ENCODE results near the gene CRACDL. TPM values are rescaled to one million over a fixed set of nuclear protein-coding genes. Genes with fewer than 3 reads are reported as not detected.

Gene CRACDL
- polyA plus RNA-seq, 1 experiment: not detected

GRCh38 chr2:98924910-98925309, 11.1 kb downstream of the CRACDL start:
- Histone ChIP-seq H3K36me3 (ENCODE audit: control insufficient read depth, insufficient read depth, low read length) (no peaks in the 10 kb centered on the region), H3K27me3 (ENCODE audit: control insufficient read depth, insufficient read depth, low read length) (peaks cover 1% of the 10 kb centered on the region; the same call in 1 of the 2 replicates), H3K4me3 (ENCODE audit: low read depth, low read length) (no peak overlapping the region)
- no peak for DNase-seq (ENCODE audit: low read depth)
- CTCF ChIA-PET: no interaction called here
- POLR2A ChIA-PET: no interaction called here
- TF ChIP-seq CTCF (IDR thresholded peaks at IDR 0.05; ENCODE audit: insufficient read depth, low read depth, low read length): no peak

- ChIA-PET POLR2A (no interaction called here), CTCF (no interaction called here)
- no peak overlapping the region for H3K4me3 ChIP-seq (ENCODE audit: low read depth, low read length)
- H3K27me3 ChIP-seq (ENCODE audit: control insufficient read depth, insufficient read depth, low read length): 0 out of 2 replicates have a peak, but pooled peaks cover 1% of the 10 kb centered on the region
- no peak for DNase-seq (ENCODE audit: low read depth)
- H3K36me3 ChIP-seq (ENCODE audit: control insufficient read depth, insufficient read depth, low read length): no peaks in the 10 kb centered on the region
- TF ChIP-seq CTCF (IDR thresholded peaks at IDR 0.05; ENCODE audit: insufficient read depth, low read depth, low read length): no peak
Observed at GRCh38 chr2:98924038-98924830, 11.8 kb downstream of the CRACDL start.

DNA sequence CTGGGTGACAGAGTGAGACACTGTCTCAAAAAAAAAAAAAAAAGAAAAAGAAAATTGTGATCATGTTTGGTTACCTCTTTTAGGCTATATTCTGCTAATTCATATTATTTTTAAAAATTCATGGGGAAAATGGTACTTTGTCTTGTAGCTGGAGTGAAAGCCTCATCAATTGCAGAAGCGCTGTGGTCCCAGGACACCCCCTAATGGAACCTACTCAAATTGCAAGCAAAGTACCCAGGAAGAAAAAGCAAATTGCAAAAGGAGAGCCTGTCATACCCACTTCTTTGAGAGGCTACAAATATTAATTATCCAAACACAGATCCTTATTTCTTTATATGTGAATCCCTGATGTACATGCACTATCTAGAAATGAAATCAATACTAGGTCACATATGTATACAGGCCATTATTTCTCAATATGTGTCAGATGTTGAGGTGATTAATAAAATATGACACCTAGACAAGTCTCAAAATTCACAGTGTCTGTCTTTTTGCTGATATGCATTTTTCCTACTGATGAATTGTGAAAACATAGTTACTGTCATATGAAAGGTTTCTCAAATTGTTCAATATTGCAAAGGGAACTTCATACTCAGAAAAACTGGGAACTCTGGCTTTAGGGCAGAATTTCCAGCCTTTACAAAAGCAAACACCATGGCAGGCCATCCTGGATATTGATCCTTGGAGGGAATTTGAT, 12.6 kb downstream of the CRACDL start:
- no peak for DNase-seq (ENCODE audit: low read depth)
- no peak for TF ChIP-seq CTCF (IDR thresholded peaks at IDR 0.05; ENCODE audit: insufficient read depth, low read depth, low read length)
- Histone ChIP-seq H3K4me3 (ENCODE audit: low read depth, low read length) (no peak overlapping the region), H3K27me3 (ENCODE audit: control insufficient read depth, insufficient read depth, low read length) (no peaks in the 10 kb centered on the region), H3K36me3 (ENCODE audit: control insufficient read depth, insufficient read depth, low read length) (no peaks in the 10 kb centered on the region)
- ChIA-PET POLR2A (no interaction called here), CTCF (no interaction called here)

DNA sequence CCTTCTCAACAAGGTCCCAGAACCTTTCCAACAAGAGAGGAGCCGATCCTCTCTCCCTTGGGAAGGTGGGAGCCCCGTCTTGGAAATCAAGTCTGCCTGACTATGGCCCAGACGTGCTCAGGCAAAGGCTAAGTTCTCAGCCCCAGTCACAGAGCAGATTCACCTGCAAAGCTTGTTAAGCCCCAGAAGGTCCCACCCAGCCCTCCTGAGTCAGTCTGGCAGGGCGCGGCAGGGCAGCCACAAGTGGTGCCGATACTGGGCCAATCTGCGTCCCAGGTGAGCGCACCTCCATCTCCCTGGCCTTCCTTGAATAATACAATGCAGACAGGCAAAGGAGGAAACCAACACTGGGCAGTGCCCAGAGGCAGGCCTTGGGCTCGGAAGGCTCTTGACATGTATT, 15.0 kb downstream of the CRACDL start:
- CTCF ChIA-PET: no interaction called here
- POLR2A ChIA-PET: no interaction called here
- Histone ChIP-seq H3K4me3 (ENCODE audit: low read depth, low read length) (no peak overlapping the region), H3K27me3 (ENCODE audit: control insufficient read depth, insufficient read depth, low read length) (no peaks in the 10 kb centered on the region), H3K36me3 (ENCODE audit: control insufficient read depth, insufficient read depth, low read length) (no peaks in the 10 kb centered on the region)
- TF ChIP-seq CTCF (IDR thresholded peaks at IDR 0.05; ENCODE audit: insufficient read depth, low read depth, low read length): no peak
- no peak for DNase-seq (ENCODE audit: low read depth)

DNA sequence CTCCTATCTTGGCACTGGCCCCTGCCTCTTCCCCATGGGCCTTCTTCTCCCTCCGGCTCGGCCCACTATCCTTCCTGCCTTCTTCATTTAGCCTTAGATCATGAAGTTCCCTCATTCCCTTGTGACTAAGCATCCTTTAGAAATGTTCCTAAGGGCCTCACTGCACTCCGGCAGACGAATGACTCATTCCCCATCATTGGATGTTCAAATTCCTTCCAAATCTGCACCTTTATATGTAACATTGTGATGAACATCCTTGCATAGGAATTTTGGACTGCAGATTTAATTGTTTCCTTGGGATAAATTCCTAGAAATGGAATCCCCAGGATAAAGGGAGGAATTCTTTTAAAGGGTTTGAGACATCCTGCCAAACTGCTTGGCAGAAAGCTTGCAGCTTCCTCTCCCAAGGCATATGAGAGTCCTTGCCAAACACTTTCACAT, 19.0 kb downstream of the CRACDL start:
- no peak for TF ChIP-seq CTCF (IDR thresholded peaks at IDR 0.05; ENCODE audit: insufficient read depth, low read depth, low read length)
- Histone ChIP-seq H3K36me3 (ENCODE audit: control insufficient read depth, insufficient read depth, low read length) (no peaks in the 10 kb centered on the region), H3K27me3 (ENCODE audit: control insufficient read depth, insufficient read depth, low read length) (no peaks in the 10 kb centered on the region), H3K4me3 (ENCODE audit: low read depth, low read length) (no peak overlapping the region)
- peak; percentile 56 for DNase-seq (ENCODE audit: low read depth)
- POLR2A ChIA-PET: no interaction called here
- CTCF ChIA-PET: interaction anchor here (0.7 kb wide), 1 partner anchor 202 kb away, joined by 4 read pairs; no protein-coding TSS in a partner anchor

Measured in BJ (cell line).